Ovary (tissue), 3 donors: ENCODE results near the gene RIPOR2.

Source experiments
- EP300 ChIP-seq: sonication (generic); formaldehyde crosslinking; IDR thresholded peaks from one replicate; pipeline ENCODE4 v1.6.1; 2017; ENCODE audit warnings: antibody characterized with exemption
- POLR2A ChIP-seq: fragments of 450-650 bp; IDR thresholded peaks from one replicate; pipeline ENCODE4 v1.6.1; 2017; ENCODE audit warnings: antibody characterized with exemption, mild to moderate bottlenecking, moderate library complexity
- TF ChIP-seq, protein P1 (sequence below), 3 donors: fragments of 450-650 bp in 2 of 3; fragments of 200-600 bp in 1 of 3; IDR thresholded peaks; one replicate each; pipeline versions ENCODE4 v1.5.1 to v1.8.0; 2016 to 2022; ENCODE audit warnings: antibody characterized with exemption in 3 of 3, mild to moderate bottlenecking in 1 of 3
- donor health status: DM: no; HTN: no; CAD: no.

DNA sequence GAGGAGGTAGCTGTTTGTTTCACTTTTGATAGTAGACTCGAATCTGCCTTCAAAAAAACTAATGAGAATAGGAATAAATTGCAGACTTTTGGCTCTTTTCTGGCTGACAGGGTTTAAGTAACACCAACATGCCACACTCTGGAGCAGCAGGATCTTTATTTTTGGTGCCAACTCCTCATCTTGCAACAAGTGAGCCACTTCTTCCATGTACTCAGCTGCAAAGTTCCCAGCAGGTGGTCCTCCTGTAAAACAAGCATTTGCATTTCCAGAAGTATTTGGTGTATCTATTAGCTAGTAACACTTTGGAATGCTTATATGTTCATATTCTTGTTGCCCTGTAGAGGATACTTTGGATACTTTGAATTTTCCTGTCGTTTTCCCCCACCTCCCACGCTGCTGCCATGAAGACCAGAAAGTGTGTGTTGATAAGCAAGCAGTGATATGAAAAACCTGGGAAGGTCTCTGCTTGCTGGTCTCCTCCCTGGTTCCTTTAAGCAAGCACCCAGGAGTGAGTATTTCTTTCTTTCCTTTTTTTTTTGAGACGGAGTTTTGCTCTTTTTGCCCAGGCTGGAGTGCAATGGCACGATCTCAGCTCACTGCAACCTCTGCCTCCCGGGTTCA is 138.1 kb downstream of the RIPOR2 start:
- TF ChIP-seq, protein P1, sequence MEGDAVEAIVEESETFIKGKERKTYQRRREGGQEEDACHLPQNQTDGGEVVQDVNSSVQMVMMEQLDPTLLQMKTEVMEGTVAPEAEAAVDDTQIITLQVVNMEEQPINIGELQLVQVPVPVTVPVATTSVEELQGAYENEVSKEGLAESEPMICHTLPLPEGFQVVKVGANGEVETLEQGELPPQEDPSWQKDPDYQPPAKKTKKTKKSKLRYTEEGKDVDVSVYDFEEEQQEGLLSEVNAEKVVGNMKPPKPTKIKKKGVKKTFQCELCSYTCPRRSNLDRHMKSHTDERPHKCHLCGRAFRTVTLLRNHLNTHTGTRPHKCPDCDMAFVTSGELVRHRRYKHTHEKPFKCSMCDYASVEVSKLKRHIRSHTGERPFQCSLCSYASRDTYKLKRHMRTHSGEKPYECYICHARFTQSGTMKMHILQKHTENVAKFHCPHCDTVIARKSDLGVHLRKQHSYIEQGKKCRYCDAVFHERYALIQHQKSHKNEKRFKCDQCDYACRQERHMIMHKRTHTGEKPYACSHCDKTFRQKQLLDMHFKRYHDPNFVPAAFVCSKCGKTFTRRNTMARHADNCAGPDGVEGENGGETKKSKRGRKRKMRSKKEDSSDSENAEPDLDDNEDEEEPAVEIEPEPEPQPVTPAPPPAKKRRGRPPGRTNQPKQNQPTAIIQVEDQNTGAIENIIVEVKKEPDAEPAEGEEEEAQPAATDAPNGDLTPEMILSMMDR (IDR thresholded peaks at IDR 0.05): no peak
- no peak for TF ChIP-seq POLR2A
- TF ChIP-seq EP300: no peak
